Superior temporal gyrus (tissue), 1 donor: ENCODE measurements around the gene TRAPPC13.
A peak's percentile ranks its signal among the peaks of the same experiment; 100 is the strongest.
"Not testable (repeated sequence)": the region's sequence is repeated elsewhere in the genome, so short reads cannot be mapped to it uniquely, and the experiment has no call there.

Source experiments
- DNase-seq: peaks from one replicate; pipeline ENCODE4 v3.0.0-alpha.2; 2016; ENCODE audit errors: extremely low spot score

The TRAPPC13 gene, protein sequence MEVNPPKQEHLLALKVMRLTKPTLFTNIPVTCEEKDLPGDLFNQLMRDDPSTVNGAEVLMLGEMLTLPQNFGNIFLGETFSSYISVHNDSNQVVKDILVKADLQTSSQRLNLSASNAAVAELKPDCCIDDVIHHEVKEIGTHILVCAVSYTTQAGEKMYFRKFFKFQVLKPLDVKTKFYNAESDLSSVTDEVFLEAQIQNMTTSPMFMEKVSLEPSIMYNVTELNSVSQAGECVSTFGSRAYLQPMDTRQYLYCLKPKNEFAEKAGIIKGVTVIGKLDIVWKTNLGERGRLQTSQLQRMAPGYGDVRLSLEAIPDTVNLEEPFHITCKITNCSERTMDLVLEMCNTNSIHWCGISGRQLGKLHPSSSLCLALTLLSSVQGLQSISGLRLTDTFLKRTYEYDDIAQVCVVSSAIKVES

DNA sequence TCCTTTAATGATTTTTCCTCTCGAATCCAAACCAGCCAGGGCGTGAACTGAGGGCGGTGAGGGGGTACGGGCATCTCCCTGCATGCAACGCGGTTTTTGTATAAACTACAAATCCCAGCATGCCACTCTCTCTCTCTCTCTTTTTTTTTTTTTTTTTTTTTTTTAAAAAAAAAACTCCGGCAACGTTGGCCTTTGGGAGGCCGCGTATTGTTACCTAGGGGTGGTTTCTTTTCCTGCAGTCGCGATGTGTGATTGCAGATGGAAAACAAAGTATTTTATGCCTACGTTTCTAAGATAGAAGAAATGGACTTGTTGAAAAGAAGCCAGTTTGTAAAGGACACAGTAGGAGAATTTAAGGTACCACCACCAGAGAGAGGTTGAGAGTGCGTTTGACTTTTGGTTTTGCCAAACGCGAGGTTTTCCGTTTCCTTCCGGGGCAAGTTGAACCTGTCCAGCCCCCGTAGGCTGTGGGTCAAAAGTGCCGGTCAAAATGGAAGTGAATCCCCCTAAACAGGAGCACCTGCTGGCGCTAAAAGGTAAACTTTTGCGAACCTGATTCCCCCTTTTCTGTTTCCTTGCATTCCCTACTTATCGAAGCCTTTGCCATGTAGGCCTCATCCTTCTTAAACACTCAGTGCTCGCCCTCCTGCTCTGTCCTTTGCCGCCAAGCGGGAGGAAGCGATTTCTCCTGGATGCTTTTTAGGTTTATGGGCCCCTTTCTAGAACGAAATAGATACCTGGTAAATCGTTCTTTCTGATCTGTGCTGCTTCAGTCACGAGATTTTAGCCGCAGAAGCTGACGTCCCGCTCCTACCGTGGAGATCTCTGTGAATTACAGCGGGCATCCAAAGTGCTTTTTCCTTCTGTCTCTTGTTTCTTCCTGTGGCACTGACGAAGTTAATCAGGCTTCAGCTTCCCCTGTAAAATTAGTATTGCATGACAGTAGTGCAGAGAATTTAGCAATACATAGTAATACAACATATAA lies at the start of gene TRAPPC13, which contains the start of gene SHLD3:
TSS of gene TRAPPC13 (plus strand) at position 457 of the 985 bp plus-strand sequence. CDS start at position 491, 34 bp downstream.
TSS of gene SHLD3 (plus strand) at position 457 of the 985 bp plus-strand sequence. CDS start 4,561 bp downstream, outside the sequence.
- DNase-seq, result peak; percentile 95

DNA sequence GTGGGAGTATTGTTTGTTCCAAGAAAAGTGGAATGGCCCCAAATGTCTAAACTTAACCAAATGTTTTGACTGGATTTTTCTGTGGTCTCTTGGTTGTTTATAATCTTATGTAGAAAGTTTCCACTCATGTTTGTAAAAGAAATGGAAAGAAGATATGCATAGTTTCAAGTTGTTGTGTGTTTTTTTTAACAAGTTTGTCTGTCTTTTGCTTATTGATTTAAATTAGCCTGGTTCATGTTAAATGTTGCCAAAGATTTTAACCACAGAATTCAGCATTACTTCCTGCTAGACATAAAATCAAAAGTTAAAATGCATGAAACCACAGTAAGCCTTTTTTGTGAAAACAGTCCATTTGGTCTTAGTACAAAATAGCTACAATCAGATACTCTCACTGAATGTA lies 47.7 kb upstream of the TRAPPC13 start:
- no peak for DNase-seq

DNA sequence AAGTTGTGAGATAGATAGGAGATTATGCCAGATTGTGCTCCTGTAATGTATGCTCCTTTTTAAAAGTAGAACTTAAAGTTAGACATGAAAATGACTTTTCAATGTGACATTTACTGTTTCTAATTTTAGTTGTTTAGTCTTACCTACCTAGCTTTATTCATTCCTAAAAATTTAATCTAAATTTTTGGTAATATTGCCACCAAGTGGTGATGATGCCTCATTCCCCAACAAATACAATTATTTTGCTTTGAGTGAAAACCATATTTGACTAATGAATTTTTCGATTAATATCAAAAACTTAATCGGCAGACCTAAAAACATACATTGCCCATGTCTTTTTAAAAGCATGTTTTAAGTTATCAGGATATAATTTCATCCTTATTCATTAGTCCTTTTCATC lies 36.1 kb upstream of the TRAPPC13 start:
- DNase-seq, result no peak

DNA sequence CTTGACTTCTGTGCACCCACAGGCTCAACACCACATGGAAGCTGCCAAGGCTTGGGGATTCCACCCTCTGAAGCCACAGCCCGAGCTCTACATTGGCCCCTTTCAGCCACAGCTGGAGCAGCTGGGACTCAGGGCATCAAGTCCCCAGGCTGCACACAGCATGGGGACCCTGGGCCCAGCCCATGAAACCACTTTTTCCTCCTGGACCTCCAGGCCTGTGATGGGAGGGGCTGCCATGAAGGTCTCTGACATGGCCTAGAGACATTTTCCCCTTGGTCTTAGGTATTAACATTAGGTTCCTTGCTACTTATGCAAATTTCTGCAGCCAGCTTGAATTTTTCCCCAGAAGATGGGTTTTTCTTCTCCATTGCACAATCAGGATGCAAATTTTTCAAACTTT lies 23.1 kb upstream of the TRAPPC13 start:
- DNase-seq, result not testable (repeated sequence)

DNA sequence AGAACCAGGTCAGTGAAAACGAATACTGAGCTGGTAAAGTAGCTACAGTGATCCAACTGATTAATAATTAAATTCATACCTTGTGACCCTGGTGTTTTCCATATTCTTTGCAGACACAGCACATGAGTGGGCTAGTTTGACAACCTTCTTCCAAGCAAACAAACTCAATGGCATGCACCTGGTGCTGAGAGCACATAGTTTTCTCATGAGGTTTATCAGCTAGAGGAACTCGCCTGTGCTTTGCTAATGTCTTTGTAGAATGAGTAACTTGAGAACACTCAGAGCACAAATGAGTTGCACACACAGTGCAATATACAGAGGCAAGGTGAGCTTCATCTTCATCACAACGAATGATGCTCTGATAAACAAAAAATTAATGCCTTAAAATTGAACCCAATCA lies 13.3 kb upstream of the TRAPPC13 start:
- no peak for DNase-seq

DNA sequence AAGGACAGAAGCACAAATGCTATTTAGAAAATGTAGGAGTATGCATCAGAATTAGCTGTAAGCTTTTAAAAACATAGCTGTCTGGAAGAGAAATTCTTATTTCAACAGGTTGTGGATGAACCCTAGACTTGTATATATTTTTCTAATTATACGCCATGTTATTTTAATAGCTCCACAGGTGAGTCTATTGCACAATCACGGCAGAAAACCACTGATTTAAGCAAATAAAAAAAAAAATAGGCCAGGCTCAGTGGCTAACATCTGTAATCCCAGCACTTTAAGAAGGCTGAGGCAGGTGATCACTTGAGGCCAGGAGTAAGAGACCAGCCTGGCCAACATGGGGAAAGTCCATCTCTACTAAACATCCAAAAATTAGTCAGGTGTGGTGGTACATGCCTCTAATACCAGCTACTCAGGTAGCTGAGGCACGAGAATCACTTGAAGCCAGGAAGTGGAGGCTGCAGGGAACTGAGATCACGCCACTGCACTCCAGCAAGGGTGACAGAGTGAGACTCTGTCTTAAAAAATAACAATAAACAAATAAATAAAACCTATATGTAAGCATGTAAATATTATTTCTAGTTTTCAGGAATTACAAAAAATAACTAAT lies 12.4 kb upstream of the TRAPPC13 start:
- DNase-seq, result no peak

DNA sequence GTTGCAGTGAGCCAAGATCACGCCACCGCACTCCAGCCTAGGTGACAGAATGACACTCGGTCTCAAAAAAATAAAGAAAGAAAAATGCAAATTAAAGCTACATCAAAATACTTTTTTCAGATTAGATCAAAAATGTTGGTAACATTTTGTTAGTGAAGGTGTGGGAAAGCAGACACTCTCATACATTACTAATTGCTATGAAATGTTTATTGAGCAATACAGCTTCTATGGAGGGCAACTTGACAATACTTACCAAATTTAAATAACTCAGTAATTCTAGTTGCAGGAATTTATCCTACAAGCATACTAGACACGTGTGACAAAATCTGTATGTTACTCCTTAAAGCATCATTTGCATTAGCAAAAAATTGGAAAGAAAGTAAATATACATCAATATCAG lies 4.8 kb upstream of the TRAPPC13 start:
- DNase-seq, result no peak

DNA sequence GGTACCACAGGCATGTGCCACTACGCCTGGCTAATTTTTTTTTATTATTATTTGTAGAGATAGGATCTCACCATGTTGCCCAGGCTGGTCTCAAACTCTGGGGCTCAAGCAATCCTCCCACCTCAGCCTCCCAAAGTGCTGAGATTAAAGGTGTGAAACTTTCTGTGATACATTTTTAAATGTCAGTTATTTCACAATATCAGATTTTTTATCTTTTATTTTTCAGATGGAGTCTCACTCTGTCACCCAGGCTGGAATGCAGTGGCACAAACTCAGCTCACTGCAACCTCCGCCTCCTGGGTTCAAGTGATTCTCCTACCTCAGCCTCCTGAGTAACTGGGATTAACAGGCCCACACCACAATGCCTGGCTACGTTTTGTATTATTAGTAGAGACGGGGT lies 2.9 kb upstream of the TRAPPC13 start:
- DNase-seq, result not testable (repeated sequence)

DNA sequence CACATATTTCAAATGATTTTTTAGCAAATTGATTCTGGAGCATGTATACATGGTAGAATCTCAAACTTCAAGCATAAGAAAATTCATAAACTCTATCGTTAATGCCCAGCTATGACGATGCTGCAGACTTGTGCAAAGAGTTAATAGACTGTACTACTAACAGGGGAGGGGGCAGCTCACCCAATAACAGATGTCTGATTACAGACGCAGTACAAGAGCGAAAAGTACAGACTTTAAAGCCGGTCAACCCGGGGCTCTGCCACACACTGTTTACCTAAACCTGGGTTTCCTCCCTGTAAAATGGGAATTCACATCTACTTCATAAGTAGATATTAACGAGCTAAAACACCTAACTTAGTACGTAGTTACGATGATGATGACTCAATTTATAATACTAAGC lies 1.3 kb upstream of the TRAPPC13 start:
- DNase-seq, result no peak

DNA sequence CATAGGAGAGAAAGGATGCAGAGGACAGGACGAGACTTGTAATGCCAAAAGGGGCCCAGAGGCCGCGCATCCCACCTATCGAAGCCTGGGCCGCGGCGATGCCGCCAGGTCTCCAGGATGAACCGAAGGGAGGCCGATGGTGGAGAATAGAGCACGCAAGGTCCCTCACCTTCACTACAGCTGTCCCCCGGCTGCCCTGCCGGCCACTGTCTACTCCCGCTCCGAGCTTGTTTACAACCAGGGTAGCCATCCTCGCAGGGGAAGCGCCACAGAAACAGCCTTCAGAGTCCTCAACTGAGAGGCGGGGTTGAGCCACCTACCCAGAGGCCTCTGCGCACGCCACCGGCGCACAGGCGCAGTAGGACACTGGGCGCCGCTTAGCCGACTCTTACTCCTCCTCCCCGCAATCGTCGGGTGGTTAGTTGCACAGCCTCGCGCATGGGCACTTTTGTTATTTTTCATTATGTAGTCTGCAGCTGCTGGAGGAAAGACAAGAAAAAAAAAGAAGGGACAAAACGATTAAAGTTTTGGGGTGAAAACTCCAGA lies 729 bp upstream of the TRAPPC13 start, which contains the start of gene TRIM23:
TSS of gene TRIM23 (minus strand) at position 309 of the 546 bp plus-strand sequence. CDS start at position 250, 59 bp downstream.
- peak; percentile 98 for DNase-seq

DNA sequence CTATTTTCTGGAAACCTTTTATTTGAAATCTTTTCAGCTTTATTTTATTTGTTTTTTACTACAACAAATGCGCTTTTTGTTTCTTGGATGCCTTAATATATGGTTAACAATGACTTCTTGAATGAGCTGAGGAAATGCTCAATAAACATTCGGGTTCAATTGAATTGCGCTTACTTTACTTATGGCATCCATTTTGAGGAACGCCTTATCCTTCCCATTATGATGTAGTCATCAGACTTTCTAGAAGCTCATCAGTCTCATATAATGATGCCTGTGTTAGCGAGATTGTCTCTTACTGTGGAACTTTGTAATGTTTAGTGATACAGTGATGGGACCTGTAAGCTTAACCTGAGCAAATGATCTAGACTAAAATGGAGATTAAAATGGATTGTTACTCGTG lies 916 bp downstream of the TRAPPC13 start:
- DNase-seq, result no peak

DNA sequence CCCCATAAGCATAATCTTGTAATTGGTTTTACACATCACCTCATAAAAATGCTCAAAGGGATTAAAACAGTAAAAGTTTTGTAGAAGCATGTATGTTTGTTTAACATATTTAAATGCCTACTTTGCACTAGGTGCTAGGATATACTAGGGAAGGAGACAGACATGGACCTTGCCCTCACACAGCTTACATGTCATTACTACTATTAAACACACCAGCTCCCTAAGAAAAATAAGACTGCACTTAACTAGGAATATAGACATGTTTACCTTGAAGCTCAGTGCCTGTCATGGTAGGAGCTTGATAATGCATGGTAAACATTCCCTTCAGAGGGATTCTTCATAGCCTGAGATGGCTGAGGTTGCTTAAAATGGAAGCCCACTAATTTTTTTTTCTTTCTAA lies 6.2 kb downstream of the TRAPPC13 start:
- DNase-seq, result no peak

DNA sequence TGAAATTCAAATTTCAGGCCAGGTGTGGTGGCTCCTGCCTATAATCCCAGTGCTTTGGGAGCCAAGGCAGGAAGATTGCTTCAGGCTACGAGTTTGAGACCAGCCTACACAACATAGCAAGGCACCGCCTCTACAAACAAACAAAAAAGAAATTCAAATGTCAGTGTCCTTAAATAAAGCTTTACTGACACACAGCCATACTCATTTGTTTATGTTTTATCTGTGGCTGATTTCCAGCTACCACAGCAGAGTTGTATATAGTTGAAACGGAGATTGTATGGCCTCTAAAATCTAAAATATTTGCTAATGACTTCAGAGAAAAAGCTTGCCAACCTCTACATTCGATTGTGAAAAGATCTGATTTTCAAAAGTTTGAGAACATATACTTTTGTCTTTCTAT lies 15.4 kb downstream of the TRAPPC13 start:
- DNase-seq, result no peak

DNA sequence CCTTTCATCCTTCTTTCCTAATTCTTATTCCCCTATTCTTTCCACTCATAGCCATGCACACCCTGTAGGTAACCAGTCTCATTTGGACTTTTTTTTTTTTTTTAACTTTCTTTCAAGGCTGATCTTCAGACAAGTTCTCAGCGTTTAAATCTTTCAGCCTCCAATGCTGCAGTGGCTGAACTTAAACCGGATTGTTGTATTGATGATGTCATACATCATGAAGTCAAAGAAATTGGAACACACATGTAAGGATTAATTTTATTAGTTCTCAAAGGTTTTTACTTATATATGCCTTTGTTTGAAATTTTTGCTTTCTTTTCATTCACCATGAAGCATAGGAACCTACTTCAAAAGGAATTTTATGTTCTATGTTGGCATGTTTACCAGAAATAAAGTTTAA lies 22.1 kb downstream of the TRAPPC13 start:
- DNase-seq, result no peak

DNA sequence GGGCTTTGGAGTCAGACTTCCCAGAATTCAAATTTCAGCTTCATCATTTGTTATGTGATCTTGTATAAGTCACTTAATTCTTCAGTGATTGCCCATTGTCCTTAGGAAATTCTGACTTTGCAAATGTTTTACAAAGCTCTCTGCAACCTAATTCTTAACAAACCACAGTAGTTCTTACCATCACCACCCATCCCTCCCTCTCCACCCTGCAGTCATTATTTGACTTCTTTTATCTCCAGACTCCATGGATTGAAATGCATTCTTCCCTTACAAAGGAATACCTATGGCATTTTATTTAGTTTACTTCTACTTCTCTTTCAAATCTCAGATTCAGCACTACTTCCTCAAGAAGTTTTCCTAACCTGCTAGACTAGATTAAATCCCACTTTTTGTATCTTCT lies 23.1 kb downstream of the TRAPPC13 start:
- no peak for DNase-seq

DNA sequence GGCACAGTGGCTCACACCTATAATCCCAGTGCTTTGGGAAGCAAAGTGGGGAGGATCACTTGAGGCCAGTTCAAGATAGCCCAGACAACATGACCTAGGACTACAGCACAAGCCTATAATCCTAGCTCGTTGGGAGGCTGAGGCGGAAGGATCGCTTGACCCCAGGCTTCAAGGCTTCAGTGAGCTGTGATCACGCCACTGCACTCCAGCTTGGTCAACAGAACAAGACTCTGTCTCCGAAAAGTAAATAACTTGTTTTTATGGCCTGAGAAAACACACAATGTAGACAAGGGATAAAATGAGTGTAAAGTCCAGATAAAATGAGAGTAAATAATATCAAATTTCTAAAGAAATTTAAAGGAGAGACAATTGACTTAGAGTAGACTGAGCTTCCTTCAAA lies 26.3 kb downstream of the TRAPPC13 start:
- DNase-seq, result no peak

DNA sequence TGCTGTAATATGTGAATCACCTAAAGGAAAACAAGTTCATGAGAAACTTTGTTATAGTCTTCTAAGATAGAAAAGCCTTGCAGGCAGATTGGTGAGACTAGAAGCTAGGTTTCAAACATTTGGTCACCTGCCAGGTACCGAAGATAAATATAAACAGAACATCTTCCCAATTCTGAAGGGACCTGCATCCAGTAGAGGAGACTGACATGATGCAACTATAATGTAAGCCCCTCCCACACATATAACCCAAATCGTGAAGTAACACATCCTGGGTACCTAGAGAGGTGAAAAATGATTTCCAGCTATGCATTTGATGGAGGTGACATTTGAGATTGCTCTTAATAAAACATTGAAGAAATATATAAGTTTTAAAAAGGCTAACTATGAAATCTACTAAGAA lies 29.9 kb downstream of the TRAPPC13 start:
- DNase-seq, result no peak

DNA sequence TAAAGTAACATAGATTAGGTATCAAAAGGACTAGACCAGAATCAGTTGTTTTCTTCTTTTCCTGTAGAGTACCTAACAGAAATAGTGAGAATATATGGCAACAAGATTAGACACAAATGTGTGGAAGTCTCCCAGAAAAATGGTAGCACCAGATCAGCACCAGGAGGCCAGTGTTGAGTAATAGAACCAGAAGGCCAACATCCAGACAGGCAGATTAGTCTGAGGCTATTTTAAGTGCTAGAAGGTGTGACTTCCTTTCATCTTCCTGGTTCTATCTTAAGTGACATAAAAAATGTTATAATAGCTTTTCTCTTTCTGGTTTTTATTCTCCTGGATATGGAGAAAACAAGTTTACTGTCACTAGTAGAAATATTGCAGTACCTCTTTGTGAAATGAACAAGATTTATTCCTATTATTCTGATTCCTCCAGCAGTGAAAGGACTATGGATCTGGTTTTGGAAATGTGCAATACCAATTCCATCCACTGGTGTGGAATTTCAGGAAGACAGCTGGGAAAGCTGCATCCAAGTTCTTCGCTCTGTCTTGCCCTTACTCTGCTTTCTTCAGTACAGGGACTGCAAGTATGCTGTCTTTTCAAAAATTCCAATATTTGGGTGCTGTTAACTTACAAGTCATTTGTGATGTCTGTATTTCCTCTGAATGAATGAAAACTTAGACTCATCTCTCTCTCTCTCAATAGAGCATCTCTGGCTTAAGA lies 39.1 kb downstream of the TRAPPC13 start:
- DNase-seq, result no peak

DNA sequence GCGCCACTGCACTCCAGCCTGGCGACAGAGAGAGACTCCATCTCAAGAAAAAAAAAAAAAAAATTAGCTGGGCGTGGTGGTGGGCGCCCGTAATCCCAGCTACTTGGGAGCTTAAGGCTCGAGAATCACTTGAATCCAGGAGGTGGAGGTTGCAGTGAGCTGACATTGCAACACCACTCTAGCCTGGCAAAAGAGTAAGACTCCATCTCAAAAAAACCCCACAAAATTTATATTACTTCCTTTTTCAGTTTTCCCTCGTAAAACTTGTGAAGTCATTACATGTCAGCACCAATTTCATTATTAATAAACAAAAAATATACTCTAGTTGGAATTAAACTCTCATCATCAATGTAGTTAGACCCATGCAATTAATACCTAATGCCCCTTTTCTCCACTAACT lies 43.9 kb downstream of the TRAPPC13 start:
- DNase-seq, result no peak

DNA sequence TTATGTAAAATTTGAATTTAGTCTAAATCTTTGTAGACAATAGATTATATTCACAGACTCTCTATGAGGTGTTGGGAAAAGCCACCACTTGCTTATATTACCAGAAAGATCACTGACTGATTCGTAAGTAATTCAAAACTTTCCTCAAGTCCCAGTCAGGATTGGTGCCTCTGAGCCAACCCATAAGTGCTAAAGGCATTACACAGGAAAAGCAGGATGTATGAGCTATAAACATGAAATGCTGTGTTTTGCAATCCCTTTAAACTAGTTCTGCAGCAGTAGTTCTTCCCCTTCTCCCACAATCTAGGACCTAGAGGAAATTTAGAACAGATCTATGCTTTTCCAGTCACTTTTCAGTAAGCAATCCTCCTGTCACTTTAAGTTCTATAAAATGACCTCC lies 48.0 kb downstream of the TRAPPC13 start:
- no peak for DNase-seq

DNA sequence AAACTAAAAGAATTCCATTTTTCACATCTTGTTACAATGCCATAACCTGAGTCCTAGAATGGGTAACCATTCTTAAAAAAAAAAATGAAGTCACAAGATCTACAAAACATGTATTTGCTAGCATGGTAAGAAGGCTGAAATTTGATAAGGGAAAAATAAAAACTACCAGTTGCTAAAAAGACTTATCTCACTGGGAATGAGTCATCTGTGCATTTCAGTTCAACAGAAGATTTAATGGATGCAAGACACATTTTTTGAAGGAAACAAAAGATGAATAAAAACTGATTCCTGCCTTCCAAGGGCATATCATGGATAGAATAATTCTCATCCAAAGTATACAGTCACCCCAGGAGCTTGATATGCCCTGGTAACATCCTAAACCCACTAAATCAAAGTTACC lies 49.9 kb downstream of the TRAPPC13 start:
- no peak for DNase-seq
